A549 (cell line): Measurements from ENCODE around the gene RIOX2. TPM values are rescaled to one million over a fixed set of nuclear protein-coding genes. Genes with fewer than 3 reads are reported as not detected.

ENCODE experiments used
- ATAC-seq, 2 experiments: fragments of 200-7000 bp in 1 of 2; fragments of >200 bp in 1 of 2; cut with Nextera tagmentation in 1 of 2; cut with Tn5 transposase in 1 of 2; 3 replicates each; pipeline versions ENCODE4 v1.8.0 to v1.9.1; 2018 to 2020; ENCODE audit warnings: mild to moderate bottlenecking in 1 of 2, moderate library complexity in 1 of 2
- CTCF ChIA-PET: fragments of 300-600 bp; sonication (Branson Sonifier 250); formaldehyde crosslinking; extraction: SDS; loops from one replicate; lab custom pipeline; 2021; ENCODE audit warnings: antibody characterized with exemption, inconsistent platforms; lab: Yijun Ruan, JAX
- POLR2A ChIA-PET: fragments of 350-600 bp; formaldehyde crosslinking; extraction: SDS; loops from one replicate; lab custom pipeline; 2021; ENCODE audit warnings: antibody characterized with exemption, inconsistent platforms; lab: Yijun Ruan, JAX
- DNase-seq, 2 experiments: peaks; one replicate each; pipeline versions ENCODE4 v3.0.0 to v3.0.0-alpha.2; 2011 to 2016; ENCODE audit warnings: low read depth in 1 of 2, low spot score in 1 of 2
- FAIRE-seq: peaks from 2 replicates; lab custom pipeline; 2011; peaks lifted over from hg19 to GRCh38; lab: Jason Lieb, UNC
- H3K27ac ChIP-seq, 2 experiments: fragments of >200 bp; sonication (Bioruptor Twin); formaldehyde crosslinking; 3 replicates each; pipeline ENCODE4 v1.5.1; 2016 to 2017
- H3K4me1 ChIP-seq: fragments of >200 bp; sonication (Bioruptor Twin); formaldehyde crosslinking; 3 replicates; pipeline ENCODE4 v1.6.1; 2016
- H3K4me2 ChIP-seq: fragments of >200 bp; sonication (Bioruptor Twin); formaldehyde crosslinking; 3 replicates; pipeline ENCODE4 v1.6.1; 2016
- H3K4me3 ChIP-seq: fragments of >200 bp; sonication (Bioruptor Twin); formaldehyde crosslinking; 3 replicates; pipeline ENCODE4 v1.5.1; 2016
- H3K9me3 ChIP-seq: fragments of >200 bp; sonication (Bioruptor Twin); formaldehyde crosslinking; 3 replicates; pipeline ENCODE4 v1.6.1; 2016
- EHF ChIP-seq: fragments of 250-450 bp; sonication (Bioruptor Pico); IDR thresholded peaks from 2 replicates; pipeline ENCODE4 v1.5.0; 2020; ENCODE audit warnings: mild to moderate bottlenecking
- EHMT2 ChIP-seq: fragments of 200-600 bp; sonication (generic); IDR thresholded peaks from 2 replicates; pipeline ENCODE4 v1.6.1; 2016; ENCODE audit warnings: antibody characterized with exemption, low read depth, mild to moderate bottlenecking, moderate library complexity
- EP300 ChIP-seq, 2 experiments: fragments of >200 bp; sonication (Bioruptor Twin); formaldehyde crosslinking; IDR thresholded peaks; 2 replicates in 1 of 2; 3 replicates in 1 of 2; pipeline ENCODE4 v1.6.1; 2016 to 2017
- ESRRA ChIP-seq: fragments of 150-350 bp; IDR thresholded peaks from 2 replicates; pipeline ENCODE4 v1.6.1; 2014; ENCODE audit warnings: mild to moderate bottlenecking, low read length, borderline replicate concordance
- GATA3 ChIP-seq: IDR thresholded peaks from 2 replicates; pipeline ENCODE4 v1.6.1; 2012; ENCODE audit warnings: borderline replicate concordance
- HOXA7 ChIP-seq: fragments of 250-450 bp; sonication (Bioruptor Pico); IDR thresholded peaks from 2 replicates; pipeline ENCODE4 v1.5.0; 2020; ENCODE audit warnings: mild to moderate bottlenecking, moderate library complexity
- KDM1A ChIP-seq: fragments of 200-600 bp; sonication (generic); IDR thresholded peaks from 2 replicates; pipeline ENCODE4 v1.6.1; 2016; ENCODE audit warnings: low read depth, mild to moderate bottlenecking
- KDM5A ChIP-seq: fragments of 200-600 bp; sonication (generic); IDR thresholded peaks from 2 replicates; pipeline ENCODE4 v1.6.1; 2016; ENCODE audit warnings: antibody characterized with exemption, mild to moderate bottlenecking
- MAFK ChIP-seq: fragments of 450-650 bp; IDR thresholded peaks from 2 replicates; pipeline ENCODE4 v1.6.1; 2014; ENCODE audit not compliant: partially characterized antibody
- NFE2L2 ChIP-seq: fragments of 150-350 bp; conservative IDR thresholded peaks from 2 replicates; pipeline ENCODE4 v1.6.1; 2014; ENCODE audit warnings: low read length
- NR3C1 ChIP-seq: fragments of >200 bp; sonication (Bioruptor Twin); formaldehyde crosslinking; IDR thresholded peaks from 3 replicates; pipeline ENCODE4 v1.6.1; 2017
- PHF8 ChIP-seq: fragments of 200-600 bp; sonication (generic); IDR thresholded peaks from 2 replicates; pipeline ENCODE4 v1.6.1; 2016; ENCODE audit warnings: low read depth, mild to moderate bottlenecking, antibody characterized with exemption, moderate library complexity, borderline replicate concordance
- RAD21 ChIP-seq, 2 experiments: fragments of >200 bp in 1 of 2; sonication (Bioruptor Twin) in 1 of 2; formaldehyde crosslinking in 1 of 2; IDR thresholded peaks in 1 of 2; conservative IDR thresholded peaks in 1 of 2; 2 replicates in 1 of 2; 3 replicates in 1 of 2; pipeline ENCODE4 v1.6.1; 2012 to 2018; ENCODE audit warnings: inconsistent platforms in 1 of 2
- RARB ChIP-seq: fragments of 250-450 bp; sonication (Bioruptor Pico); IDR thresholded peaks from 2 replicates; pipeline ENCODE4 v1.8.0; 2021; ENCODE audit warnings: mild to moderate bottlenecking, moderate library complexity
- RCOR1 ChIP-seq: fragments of 150-350 bp; IDR thresholded peaks from 2 replicates; pipeline ENCODE4 v1.6.1; 2014; ENCODE audit warnings: antibody characterized with exemption, low read length, low read depth
- RFX5 ChIP-seq: fragments of 450-650 bp; IDR thresholded peaks from 2 replicates; pipeline ENCODE4 v1.7.1; 2014; ENCODE audit warnings: antibody characterized with exemption, mild to moderate bottlenecking, moderate library complexity
- RNF2 ChIP-seq: fragments of 200-600 bp; sonication (generic); IDR thresholded peaks from 2 replicates; pipeline ENCODE4 v1.6.1; 2016; ENCODE audit warnings: low read depth, mild to moderate bottlenecking, antibody characterized with exemption, moderate library complexity, borderline replicate concordance
- TFCP2L1 ChIP-seq: fragments of 250-450 bp; sonication (Bioruptor Pico); IDR thresholded peaks from 2 replicates; pipeline ENCODE4 v1.5.0; 2021; ENCODE audit warnings: mild to moderate bottlenecking
- WGBS: methylation state at CpG from one replicate; pipeline ENCODE4 v1.1.6; 2017; ENCODE audit errors: missing lambda C conversion rate; 5-methylcytosine and 5-hydroxymethylcytosine counted together
- polyA plus RNA-seq, 4 experiments: library from polyadenylated mRNA; depleted of rRNA in 3 of 4; stranded (reverse); fragments of >200 nt; fragmentation: RNase III in 1 of 4; extraction: RNeasy Plus Mini Kit Qiagen cat#74134 plus additional on column Dnase treatment in 1 of 4; gene quantifications; 2 replicates in 3 of 4; 3 replicates in 1 of 4; pipeline ENCODE4 v1.2.3, GENCODE V29; 2011 to 2017
- TF ChIP-seq, protein P1 (sequence below): fragments of 450-650 bp; IDR thresholded peaks from 2 replicates; pipeline ENCODE4 v1.6.1; 2014; ENCODE audit warnings: antibody characterized with exemption
- TF ChIP-seq, protein P2 (sequence below): fragments of >200 bp; sonication (Bioruptor Twin); formaldehyde crosslinking; IDR thresholded peaks from 3 replicates; pipeline ENCODE4 v1.5.1; 2016
- TF ChIP-seq, protein P3 (sequence below): IDR thresholded peaks from 2 replicates; pipeline ENCODE4 v1.6.1; 2012; ENCODE audit warnings: low read depth, borderline replicate concordance
- TF ChIP-seq, protein P4 (sequence below): IDR thresholded peaks from 2 replicates; pipeline ENCODE4 v1.6.1; 2012
- TF ChIP-seq, protein P5 (sequence below): IDR thresholded peaks from 2 replicates; pipeline ENCODE4 v1.6.1; 2012
- TF ChIP-seq, protein P6 (sequence below): fragments of 250-450 bp; sonication (Bioruptor Pico); IDR thresholded peaks from 2 replicates; pipeline ENCODE4 v1.5.0; 2020; ENCODE audit warnings: low read depth, mild to moderate bottlenecking, moderate library complexity
- TF ChIP-seq, protein P7 (sequence below): fragments of >200 bp; sonication (Bioruptor Twin); formaldehyde crosslinking; IDR thresholded peaks from 2 replicates; pipeline ENCODE4 v1.6.1; 2016

The RIOX2 gene
- polyA plus RNA-seq, 2 of the 4 experiments (the other 2 are of a cell fraction): 34.1 to 49.6 TPM

DNA sequence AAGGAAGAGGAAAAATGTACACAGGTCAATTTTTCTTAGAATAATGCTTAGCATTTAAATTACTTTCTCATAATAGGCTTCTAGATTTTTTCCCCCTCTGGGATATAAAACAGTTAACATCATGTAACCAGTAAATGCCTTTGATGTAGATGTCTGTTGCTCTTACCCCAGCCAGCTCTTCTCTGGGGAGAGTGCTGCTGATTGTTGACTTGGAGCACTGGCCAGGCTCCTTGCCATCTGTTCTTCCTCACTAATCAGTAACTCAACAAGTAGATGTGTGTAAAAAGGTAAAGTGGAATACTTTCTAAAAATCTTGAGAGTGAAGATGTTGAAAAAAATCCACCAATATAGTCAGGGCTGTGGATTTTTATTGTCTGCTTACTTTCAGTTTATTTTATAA is 42.2 kb downstream of the RIOX2 start:
- H3K4me1 ChIP-seq: no peaks in the 10 kb centered on the region
- no peak overlapping the region for H3K27ac ChIP-seq
- no peaks in the 10 kb centered on the region for H3K9me3 ChIP-seq
- DNase-seq: no peak
- CTCF ChIA-PET: interaction anchor here (1.0 kb wide), 1 partner anchor 93 kb away, joined by 4 read pairs; no protein-coding TSS in a partner anchor
- TF ChIP-seq KDM5A (no peak), HOXA7 (CRISPR knock-in tag) (no peak), RFX5 (no peak), TFCP2L1 (no peak), NR3C1 (no peak)
- TF ChIP-seq, protein P1, sequence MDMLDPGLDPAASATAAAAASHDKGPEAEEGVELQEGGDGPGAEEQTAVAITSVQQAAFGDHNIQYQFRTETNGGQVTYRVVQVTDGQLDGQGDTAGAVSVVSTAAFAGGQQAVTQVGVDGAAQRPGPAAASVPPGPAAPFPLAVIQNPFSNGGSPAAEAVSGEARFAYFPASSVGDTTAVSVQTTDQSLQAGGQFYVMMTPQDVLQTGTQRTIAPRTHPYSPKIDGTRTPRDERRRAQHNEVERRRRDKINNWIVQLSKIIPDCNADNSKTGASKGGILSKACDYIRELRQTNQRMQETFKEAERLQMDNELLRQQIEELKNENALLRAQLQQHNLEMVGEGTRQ: no peak
- POLR2A ChIA-PET: no interaction called here
- ATAC-seq: no peak
- no peak overlapping the region for H3K4me2 ChIP-seq
- no peak overlapping the region for H3K4me3 ChIP-seq
- FAIRE-seq: no peak

DNA sequence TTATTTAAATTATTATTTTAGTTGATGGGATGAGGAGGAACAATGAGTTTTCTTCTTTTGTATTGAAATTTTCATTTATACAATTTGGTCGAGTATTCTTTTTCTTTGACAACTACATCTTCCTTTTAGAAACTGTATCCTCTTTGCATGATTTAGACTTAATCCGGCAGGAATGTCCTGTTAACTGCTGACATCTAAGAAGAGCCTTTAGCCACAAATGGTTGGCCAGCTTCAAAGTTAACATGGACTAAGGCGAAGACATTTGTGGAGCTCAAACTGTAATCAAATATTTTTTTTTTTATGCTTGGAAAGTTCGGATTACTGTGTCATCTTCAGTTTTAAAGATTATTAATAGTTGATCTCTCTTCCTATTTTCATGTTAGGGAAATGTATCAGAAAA is 43.2 kb downstream of the RIOX2 start:
- Histone ChIP-seq H3K4me1 (no peaks in the 10 kb centered on the region), H3K9me3 (no peaks in the 10 kb centered on the region), H3K4me2 (no peak overlapping the region), H3K4me3 (no peak overlapping the region), H3K27ac (no peak overlapping the region)
- no peak for ATAC-seq
- ChIA-PET POLR2A (no interaction called here), CTCF (no interaction called here)
- no peak for TF ChIP-seq RAD21 (conservative IDR thresholded peaks at IDR 0.05 in 1 of 2, IDR thresholded peaks at IDR 0.05 in 1 of 2)
- no peak for TF ChIP-seq RCOR1
- TF ChIP-seq, protein P2, sequence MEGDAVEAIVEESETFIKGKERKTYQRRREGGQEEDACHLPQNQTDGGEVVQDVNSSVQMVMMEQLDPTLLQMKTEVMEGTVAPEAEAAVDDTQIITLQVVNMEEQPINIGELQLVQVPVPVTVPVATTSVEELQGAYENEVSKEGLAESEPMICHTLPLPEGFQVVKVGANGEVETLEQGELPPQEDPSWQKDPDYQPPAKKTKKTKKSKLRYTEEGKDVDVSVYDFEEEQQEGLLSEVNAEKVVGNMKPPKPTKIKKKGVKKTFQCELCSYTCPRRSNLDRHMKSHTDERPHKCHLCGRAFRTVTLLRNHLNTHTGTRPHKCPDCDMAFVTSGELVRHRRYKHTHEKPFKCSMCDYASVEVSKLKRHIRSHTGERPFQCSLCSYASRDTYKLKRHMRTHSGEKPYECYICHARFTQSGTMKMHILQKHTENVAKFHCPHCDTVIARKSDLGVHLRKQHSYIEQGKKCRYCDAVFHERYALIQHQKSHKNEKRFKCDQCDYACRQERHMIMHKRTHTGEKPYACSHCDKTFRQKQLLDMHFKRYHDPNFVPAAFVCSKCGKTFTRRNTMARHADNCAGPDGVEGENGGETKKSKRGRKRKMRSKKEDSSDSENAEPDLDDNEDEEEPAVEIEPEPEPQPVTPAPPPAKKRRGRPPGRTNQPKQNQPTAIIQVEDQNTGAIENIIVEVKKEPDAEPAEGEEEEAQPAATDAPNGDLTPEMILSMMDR: no peak
- no peak for TF ChIP-seq EHF (CRISPR knock-in tag)
- TF ChIP-seq, protein P3, sequence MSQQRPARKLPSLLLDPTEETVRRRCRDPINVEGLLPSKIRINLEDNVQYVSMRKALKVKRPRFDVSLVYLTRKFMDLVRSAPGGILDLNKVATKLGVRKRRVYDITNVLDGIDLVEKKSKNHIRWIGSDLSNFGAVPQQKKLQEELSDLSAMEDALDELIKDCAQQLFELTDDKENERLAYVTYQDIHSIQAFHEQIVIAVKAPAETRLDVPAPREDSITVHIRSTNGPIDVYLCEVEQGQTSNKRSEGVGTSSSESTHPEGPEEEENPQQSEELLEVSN: no peak
- TF ChIP-seq, protein P4, sequence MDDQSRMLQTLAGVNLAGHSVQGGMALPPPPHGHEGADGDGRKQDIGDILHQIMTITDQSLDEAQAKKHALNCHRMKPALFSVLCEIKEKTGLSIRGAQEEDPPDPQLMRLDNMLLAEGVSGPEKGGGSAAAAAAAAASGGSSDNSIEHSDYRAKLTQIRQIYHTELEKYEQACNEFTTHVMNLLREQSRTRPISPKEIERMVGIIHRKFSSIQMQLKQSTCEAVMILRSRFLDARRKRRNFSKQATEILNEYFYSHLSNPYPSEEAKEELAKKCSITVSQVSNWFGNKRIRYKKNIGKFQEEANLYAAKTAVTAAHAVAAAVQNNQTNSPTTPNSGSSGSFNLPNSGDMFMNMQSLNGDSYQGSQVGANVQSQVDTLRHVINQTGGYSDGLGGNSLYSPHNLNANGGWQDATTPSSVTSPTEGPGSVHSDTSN: no peak
- TF ChIP-seq KDM1A: no peak
- no peak for TF ChIP-seq MAFK
- no peak for TF ChIP-seq RNF2
- no peak for TF ChIP-seq EHMT2
- TF ChIP-seq RFX5: no peak
- TF ChIP-seq EP300 (IDR thresholded peaks at IDR 0.05): no peak
- TF ChIP-seq, protein P5, sequence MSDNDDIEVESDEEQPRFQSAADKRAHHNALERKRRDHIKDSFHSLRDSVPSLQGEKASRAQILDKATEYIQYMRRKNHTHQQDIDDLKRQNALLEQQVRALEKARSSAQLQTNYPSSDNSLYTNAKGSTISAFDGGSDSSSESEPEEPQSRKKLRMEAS: no peak
- TF ChIP-seq ESRRA: no peak
- TF ChIP-seq RARB (CRISPR knock-in tag): no peak
- TF ChIP-seq, protein P6, sequence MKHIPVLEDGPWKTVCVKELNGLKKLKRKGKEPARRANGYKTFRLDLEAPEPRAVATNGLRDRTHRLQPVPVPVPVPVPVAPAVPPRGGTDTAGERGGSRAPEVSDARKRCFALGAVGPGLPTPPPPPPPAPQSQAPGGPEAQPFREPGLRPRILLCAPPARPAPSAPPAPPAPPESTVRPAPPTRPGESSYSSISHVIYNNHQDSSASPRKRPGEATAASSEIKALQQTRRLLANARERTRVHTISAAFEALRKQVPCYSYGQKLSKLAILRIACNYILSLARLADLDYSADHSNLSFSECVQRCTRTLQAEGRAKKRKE (CRISPR knock-in tag): no peak
- TF ChIP-seq PHF8: no peak
- TF ChIP-seq NFE2L2: no peak
- TF ChIP-seq, protein P7, sequence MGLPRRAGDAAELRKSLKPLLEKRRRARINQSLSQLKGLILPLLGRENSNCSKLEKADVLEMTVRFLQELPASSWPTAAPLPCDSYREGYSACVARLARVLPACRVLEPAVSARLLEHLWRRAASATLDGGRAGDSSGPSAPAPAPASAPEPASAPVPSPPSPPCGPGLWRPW: no peak
- TF ChIP-seq GATA3: no peak
- no peak for FAIRE-seq
- no peak for DNase-seq
- 95% methylated on average over 4 of the region's 4 CpGs for WGBS
